GM21529 (cell line): ENCODE measurements around the gene MTMR1.

Experiments used
- ATAC-seq: cut with Tn5 transposase; IDR thresholded peaks from one replicate; pipeline ENCODE4 v1.9.1; 2021; ENCODE audit not compliant: unreplicated experiment

Gene MTMR1

GRCh38 chrX:150692831-150693724, at the start of gene MTMR1:
TSS of gene MTMR1 (plus strand) at chrX:150693396. CDS start at chrX:150693531, 135 bp downstream.
- ATAC-seq = peak; percentile 46

- ATAC-seq = no peak
Measured at GRCh38 chrX:150643958-150644357, 49.2 kb upstream of the MTMR1 start.

- no peak for ATAC-seq
Measured at GRCh38 chrX:150644422-150644821, 48.8 kb upstream of the MTMR1 start.

GRCh38 chrX:150647331-150647730, 45.9 kb upstream of the MTMR1 start:
- ATAC-seq = no peak

- ATAC-seq = no peak
Measured at GRCh38 chrX:150648296-150648940, 44.8 kb upstream of the MTMR1 start.

- ATAC-seq = no peak
Measured at GRCh38 chrX:150649096-150649870, 43.9 kb upstream of the MTMR1 start.

GRCh38 chrX:150651906-150652305, 41.3 kb upstream of the MTMR1 start:
- no peak for ATAC-seq

GRCh38 chrX:150655788-150656187, 37.4 kb upstream of the MTMR1 start:
- ATAC-seq = no peak

GRCh38 chrX:150663073-150663472, 30.1 kb upstream of the MTMR1 start:
- no peak for ATAC-seq

GRCh38 chrX:150664290-150664689, 28.9 kb upstream of the MTMR1 start:
- no peak for ATAC-seq

GRCh38 chrX:150676221-150676620, 17.0 kb upstream of the MTMR1 start:
- ATAC-seq = no peak

- ATAC-seq = no peak
Measured at GRCh38 chrX:150680974-150681373, 12.2 kb upstream of the MTMR1 start.

GRCh38 chrX:150683112-150683511, 10.1 kb upstream of the MTMR1 start:
- ATAC-seq = no peak

- ATAC-seq = peak; percentile 59
Measured at GRCh38 chrX:150683536-150684146, 9.6 kb upstream of the MTMR1 start.

- ATAC-seq = no peak
Measured at GRCh38 chrX:150688911-150689451, 4.2 kb upstream of the MTMR1 start.

- no peak for ATAC-seq
Measured at GRCh38 chrX:150690126-150690525, 3.1 kb upstream of the MTMR1 start.

- ATAC-seq = no peak
Measured at GRCh38 chrX:150692296-150692695, 900 bp upstream of the MTMR1 start.

- peak; percentile 68 for ATAC-seq
Measured at GRCh38 chrX:150693725-150694574, 754 bp downstream of the MTMR1 start.

GRCh38 chrX:150694738-150695410, 1.7 kb downstream of the MTMR1 start:
- ATAC-seq = peak; percentile 26
